Measurements from ENCODE around the gene MXD1.

DNA sequence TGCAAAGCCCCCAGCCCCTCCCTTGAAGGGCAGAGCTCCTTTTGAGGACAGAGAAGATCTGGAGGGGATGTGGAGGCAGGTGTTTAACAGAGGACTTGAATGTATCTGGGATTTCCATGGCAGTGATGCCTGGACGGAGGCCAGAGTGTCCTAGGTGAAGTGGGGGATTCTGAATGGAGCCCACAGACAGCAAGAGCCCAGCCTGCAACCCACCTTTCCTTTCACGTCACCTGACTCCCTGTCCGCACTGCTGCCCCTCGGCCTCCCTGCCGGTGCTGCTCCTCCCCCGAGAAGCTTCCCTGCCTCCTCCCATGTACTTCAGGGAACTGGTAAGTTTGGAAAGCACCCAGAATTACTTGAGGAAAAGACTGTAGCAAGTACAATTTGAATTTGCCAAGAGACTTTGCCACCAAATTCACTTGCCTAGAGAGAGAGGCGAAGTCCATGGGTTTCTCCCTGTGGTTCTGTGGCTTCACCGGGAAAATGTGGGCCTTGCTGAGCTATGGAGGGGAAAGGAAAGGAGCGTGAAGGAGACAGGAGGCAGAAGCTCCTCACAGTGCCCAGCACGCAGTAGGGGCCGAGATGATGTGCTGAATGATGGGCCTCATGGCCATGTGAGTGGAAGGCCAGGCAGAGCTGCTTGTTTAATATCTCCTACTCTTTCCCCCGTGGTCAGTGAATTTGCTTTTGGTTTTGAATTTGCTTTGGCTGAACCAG lies 60.4 kb downstream of the MXD1 start:
- TF ChIP-seq, protein P1, sequence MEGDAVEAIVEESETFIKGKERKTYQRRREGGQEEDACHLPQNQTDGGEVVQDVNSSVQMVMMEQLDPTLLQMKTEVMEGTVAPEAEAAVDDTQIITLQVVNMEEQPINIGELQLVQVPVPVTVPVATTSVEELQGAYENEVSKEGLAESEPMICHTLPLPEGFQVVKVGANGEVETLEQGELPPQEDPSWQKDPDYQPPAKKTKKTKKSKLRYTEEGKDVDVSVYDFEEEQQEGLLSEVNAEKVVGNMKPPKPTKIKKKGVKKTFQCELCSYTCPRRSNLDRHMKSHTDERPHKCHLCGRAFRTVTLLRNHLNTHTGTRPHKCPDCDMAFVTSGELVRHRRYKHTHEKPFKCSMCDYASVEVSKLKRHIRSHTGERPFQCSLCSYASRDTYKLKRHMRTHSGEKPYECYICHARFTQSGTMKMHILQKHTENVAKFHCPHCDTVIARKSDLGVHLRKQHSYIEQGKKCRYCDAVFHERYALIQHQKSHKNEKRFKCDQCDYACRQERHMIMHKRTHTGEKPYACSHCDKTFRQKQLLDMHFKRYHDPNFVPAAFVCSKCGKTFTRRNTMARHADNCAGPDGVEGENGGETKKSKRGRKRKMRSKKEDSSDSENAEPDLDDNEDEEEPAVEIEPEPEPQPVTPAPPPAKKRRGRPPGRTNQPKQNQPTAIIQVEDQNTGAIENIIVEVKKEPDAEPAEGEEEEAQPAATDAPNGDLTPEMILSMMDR (IDR thresholded peaks at IDR 0.05), result no peak
- TF ChIP-seq POLR2AphosphoS5 (IDR thresholded peaks at IDR 0.05) (no peak), POLR2A (IDR thresholded peaks at IDR 0.05) (no peak), EP300 (IDR thresholded peaks at IDR 0.05) (no peak)

Data from upper lobe of left lung (tissue), 4 donors.